ENCODE data around the gene PXDC1. TPM values are rescaled to one million over a fixed set of nuclear protein-coding genes. Genes with fewer than 3 reads are reported as not detected.
A peak's percentile ranks its signal among the peaks of the same experiment; 100 is the strongest.

The PXDC1 gene
- total RNA-seq, 1 experiment from 2014 or later: 36.2 TPM

- H3K36me3 ChIP-seq (ENCODE audit: control insufficient read depth, insufficient read depth, low read length): no peaks in the 10 kb centered on the region
- TF ChIP-seq CTCF (IDR thresholded peaks at IDR 0.05) (no peak), REST (IDR thresholded peaks at IDR 0.05; ENCODE audit: insufficient read depth in 1 of 2, low read depth in 2 of 2, low read length in 1 of 2) (no peak), TCF7L2 (IDR thresholded peaks at IDR 0.05; ENCODE audit: low read depth, low read length) (no peak), SIN3A (IDR thresholded peaks at IDR 0.05; ENCODE audit: borderline replicate concordance, insufficient read depth, low read depth, low read length) (no peak), POLR2AphosphoS5 (IDR thresholded peaks at IDR 0.05; ENCODE audit: low read depth, low read length) (no peak)
- ChIA-PET POLR2A (no interaction called here), CTCF (interaction anchor here (1.0 kb wide), 1 partner anchor 186 kb away, joined by 4 read pairs; no protein-coding TSS in a partner anchor)
- H3K4me1 ChIP-seq (ENCODE audit: control insufficient read depth, insufficient read depth, low read length): peaks cover 58% of the 10 kb centered on the region
- in situ Hi-C loops (cut with HindIII; ENCODE audit: low pct_unique_long_range_greater_than_20kb, low sequenced_read_pairs): no loop called here
- DNase-seq (ENCODE audit: low read depth, low spot score): no peak
- no peaks in the 10 kb centered on the region for H3K27me3 ChIP-seq (ENCODE audit: control insufficient read depth, insufficient read depth, low read length)
- BruUV-seq (replicated peaks): no TSS peak
- ATAC-seq: no peak
- H3K9me3 ChIP-seq (ENCODE audit: control insufficient read depth, insufficient read depth, low read depth, low read length): no peaks in the 10 kb centered on the region
- H3K27ac ChIP-seq (ENCODE audit: low read length): peak overlapping the region; percentile 69; the same call in 1 of the 2 replicates
- intact Hi-C loops (cut with micrococcal nuclease; ENCODE audit: unreplicated experiment): loop anchor here (5.0 kb wide), 1 partner anchor 80 kb away; no protein-coding TSS in a partner anchor
- H3K4me3 ChIP-seq (ENCODE audit: low read depth in 2 of 2, low read length in 2 of 2): no peak overlapping the region
These were observed 4.3 kb downstream of the PXDC1 start for GRCh38 chr6:3747100-3747737.

GRCh38 chr6:3746696-3747095 is 4.8 kb downstream of the PXDC1 start:
- DNase-seq (ENCODE audit: low read depth, low spot score) (no peak), ATAC-seq (no peak)
- no peaks in the 10 kb centered on the region for H3K27me3 ChIP-seq (ENCODE audit: control insufficient read depth, insufficient read depth, low read length)
- in situ Hi-C loops (cut with HindIII; ENCODE audit: low pct_unique_long_range_greater_than_20kb, low sequenced_read_pairs): no loop called here
- no peak overlapping the region for H3K4me3 ChIP-seq (ENCODE audit: low read depth in 2 of 2, low read length in 2 of 2)
- ChIA-PET CTCF (no interaction called here), POLR2A (no interaction called here)
- H3K36me3 ChIP-seq (ENCODE audit: control insufficient read depth, insufficient read depth, low read length): no peaks in the 10 kb centered on the region
- no peak for TF ChIP-seq REST (IDR thresholded peaks at IDR 0.05; ENCODE audit: insufficient read depth in 1 of 2, low read depth in 2 of 2, low read length in 1 of 2)
- intact Hi-C loops (cut with micrococcal nuclease; ENCODE audit: unreplicated experiment): loop anchor here (5.0 kb wide), 1 partner anchor 81 kb away; no protein-coding TSS in a partner anchor
- H3K27ac ChIP-seq (ENCODE audit: low read length): no peak overlapping the region
- peaks cover 64% of the 10 kb centered on the region for H3K4me1 ChIP-seq (ENCODE audit: control insufficient read depth, insufficient read depth, low read length)
- H3K9me3 ChIP-seq (ENCODE audit: control insufficient read depth, insufficient read depth, low read depth, low read length): no peaks in the 10 kb centered on the region
- BruUV-seq (replicated peaks): no TSS peak

Measured in Panc1 (cell line).